ENCODE results near the gene LHFPL2.

Gene LHFPL2

DNA sequence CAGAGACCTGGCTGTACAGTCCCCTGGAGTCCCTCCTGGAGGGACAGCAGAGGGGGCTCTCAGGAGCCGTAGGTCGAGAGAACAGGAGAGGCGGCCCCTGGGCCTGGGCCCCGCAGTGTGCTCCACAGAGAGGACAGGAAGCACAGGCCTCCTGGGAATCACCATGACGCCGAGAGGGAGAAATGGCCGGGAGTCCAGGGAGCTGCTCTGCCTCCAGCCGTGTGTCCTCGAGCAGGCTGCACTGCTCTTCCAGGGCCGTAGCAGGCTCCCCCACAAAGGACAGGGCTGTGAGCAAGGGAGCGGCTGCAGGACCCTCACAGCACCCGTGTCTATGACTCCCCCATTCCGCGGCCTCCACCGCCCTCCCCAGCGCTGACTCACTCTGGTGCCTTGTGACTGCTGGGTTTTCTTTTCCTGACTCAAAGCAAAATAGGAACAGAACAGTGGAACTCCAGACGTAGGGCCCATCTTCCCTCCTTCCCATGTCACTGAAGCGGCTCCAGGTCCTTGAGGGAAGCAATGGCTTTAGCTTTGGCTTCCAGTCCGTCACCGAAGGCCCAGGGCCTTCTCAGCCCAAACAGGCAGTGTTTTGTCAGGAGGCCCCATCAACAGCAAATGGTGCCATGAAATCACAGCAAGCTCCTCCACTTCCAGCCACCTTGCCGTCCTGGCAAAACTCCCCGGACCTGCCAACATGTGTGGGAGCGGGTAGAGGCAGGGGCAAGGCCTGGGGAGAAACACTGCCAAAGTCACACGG is 114.2 kb downstream of the LHFPL2 start:
- H3K79me2 ChIP-seq (ENCODE audit: control insufficient read depth, low read length): no peaks in the 10 kb centered on the region
- H4K20me1 ChIP-seq (ENCODE audit: control insufficient read depth, insufficient read depth, low read depth, low read length): no peaks in the 10 kb centered on the region
- no peaks in the 10 kb centered on the region for H3K4me1 ChIP-seq (ENCODE audit: control insufficient read depth, low read length)
- H3K9me2 ChIP-seq (replicated peaks; ENCODE audit: control insufficient read depth, low read length): no peaks in the 10 kb centered on the region
- H3K4me2 ChIP-seq (ENCODE audit: low read length): no peak overlapping the region
- H3K9me3 ChIP-seq (ENCODE audit: control insufficient read depth, insufficient read depth, low read length): no peaks in the 10 kb centered on the region
- no peak overlapping the region for H3K27ac ChIP-seq (ENCODE audit: low read depth, low read length)
- no peak for TF ChIP-seq EZH2phosphoT487 (IDR thresholded peaks at IDR 0.05; ENCODE audit: borderline replicate concordance, low read length)
- TF ChIP-seq, protein P1, sequence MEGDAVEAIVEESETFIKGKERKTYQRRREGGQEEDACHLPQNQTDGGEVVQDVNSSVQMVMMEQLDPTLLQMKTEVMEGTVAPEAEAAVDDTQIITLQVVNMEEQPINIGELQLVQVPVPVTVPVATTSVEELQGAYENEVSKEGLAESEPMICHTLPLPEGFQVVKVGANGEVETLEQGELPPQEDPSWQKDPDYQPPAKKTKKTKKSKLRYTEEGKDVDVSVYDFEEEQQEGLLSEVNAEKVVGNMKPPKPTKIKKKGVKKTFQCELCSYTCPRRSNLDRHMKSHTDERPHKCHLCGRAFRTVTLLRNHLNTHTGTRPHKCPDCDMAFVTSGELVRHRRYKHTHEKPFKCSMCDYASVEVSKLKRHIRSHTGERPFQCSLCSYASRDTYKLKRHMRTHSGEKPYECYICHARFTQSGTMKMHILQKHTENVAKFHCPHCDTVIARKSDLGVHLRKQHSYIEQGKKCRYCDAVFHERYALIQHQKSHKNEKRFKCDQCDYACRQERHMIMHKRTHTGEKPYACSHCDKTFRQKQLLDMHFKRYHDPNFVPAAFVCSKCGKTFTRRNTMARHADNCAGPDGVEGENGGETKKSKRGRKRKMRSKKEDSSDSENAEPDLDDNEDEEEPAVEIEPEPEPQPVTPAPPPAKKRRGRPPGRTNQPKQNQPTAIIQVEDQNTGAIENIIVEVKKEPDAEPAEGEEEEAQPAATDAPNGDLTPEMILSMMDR (IDR thresholded peaks at IDR 0.05; ENCODE audit: low read depth, low read length, poor library complexity, severe bottlenecking): no peak
- no peaks in the 10 kb centered on the region for H3K36me3 ChIP-seq (ENCODE audit: control insufficient read depth, low read length)
- H3K4me3 ChIP-seq (ENCODE audit: low read length): no peak overlapping the region
- H3K27me3 ChIP-seq (ENCODE audit: control insufficient read depth, low read length): no peaks in the 10 kb centered on the region
- H3F3A ChIP-seq (ENCODE audit: control insufficient read depth, insufficient read depth): no peaks in the 10 kb centered on the region

DNA sequence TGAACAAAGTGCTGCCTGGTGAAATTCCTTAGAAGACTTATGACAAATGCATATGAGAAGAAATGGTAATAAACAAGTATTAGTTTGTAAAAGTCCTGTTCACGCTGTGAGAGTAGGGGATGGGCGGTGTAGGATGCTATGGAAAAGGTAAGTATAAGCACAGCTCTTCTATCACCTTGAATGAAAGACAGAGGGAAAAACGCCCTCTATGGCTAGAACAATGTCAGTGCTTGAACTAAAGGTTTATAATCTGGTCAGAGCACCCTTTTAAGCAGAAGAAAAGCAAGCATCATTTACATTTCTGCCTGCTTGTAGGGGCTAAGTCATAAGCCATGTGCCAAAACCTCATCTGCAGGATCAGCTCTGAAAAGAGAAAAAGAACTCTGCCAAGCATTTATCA is 115.2 kb downstream of the LHFPL2 start:
- H3K36me3 ChIP-seq (ENCODE audit: control insufficient read depth, low read length): no peaks in the 10 kb centered on the region
- H3K4me1 ChIP-seq (ENCODE audit: control insufficient read depth, low read length): no peaks in the 10 kb centered on the region
- no peaks in the 10 kb centered on the region for H3K9me3 ChIP-seq (ENCODE audit: control insufficient read depth, insufficient read depth, low read length)
- H3K27ac ChIP-seq (ENCODE audit: low read depth, low read length): no peak overlapping the region
- no peak for TF ChIP-seq EZH2phosphoT487 (IDR thresholded peaks at IDR 0.05; ENCODE audit: borderline replicate concordance, low read length)
- TF ChIP-seq, protein P1 (IDR thresholded peaks at IDR 0.05; ENCODE audit: low read depth, low read length, poor library complexity, severe bottlenecking): peak; percentile 67
- H3K79me2 ChIP-seq (ENCODE audit: control insufficient read depth, low read length): no peaks in the 10 kb centered on the region
- H3K4me2 ChIP-seq (ENCODE audit: low read length): no peak overlapping the region
- no peaks in the 10 kb centered on the region for H3F3A ChIP-seq (ENCODE audit: control insufficient read depth, insufficient read depth)
- no peaks in the 10 kb centered on the region for H4K20me1 ChIP-seq (ENCODE audit: control insufficient read depth, insufficient read depth, low read depth, low read length)
- H3K27me3 ChIP-seq (ENCODE audit: control insufficient read depth, low read length): no peaks in the 10 kb centered on the region
- no peak overlapping the region for H3K4me3 ChIP-seq (ENCODE audit: low read length)
- H3K9me2 ChIP-seq (replicated peaks; ENCODE audit: control insufficient read depth, low read length): no peaks in the 10 kb centered on the region

DNA sequence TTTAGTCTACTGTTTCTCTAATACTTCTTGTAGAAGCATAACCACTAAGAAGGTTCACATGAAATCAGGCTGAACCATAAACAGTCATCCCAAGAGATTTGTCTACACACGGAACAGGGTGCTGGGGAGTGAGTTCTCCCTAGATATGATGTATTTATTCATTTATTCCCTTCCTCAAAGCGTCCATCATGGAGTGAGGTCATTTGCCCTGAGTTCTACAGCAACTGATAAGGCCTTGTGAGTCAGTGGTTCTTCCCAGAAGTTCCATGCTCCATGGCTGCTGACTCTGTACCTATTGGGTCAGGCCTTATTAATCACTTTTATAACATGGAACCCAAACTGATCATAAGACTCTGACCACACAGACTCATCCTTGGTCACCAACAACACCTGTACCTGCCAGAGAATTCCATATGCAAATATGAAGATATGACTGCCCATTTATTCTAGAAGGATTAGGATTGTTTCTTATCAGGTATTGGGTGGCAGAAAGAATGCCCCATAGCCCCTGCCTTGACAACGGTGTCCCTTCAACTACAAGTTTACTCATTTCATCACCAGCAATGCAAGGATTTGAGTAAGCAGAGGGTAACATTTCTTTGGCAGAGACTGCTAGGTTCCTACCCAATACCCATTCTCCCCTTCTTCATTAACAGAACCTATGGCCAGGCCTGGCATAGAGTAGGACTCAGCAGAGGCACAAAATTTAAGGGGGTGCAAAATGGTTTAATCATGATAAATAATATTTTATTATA is 118.1 kb downstream of the LHFPL2 start:
- Histone ChIP-seq H3K9me3 (ENCODE audit: control insufficient read depth, insufficient read depth, low read length) (no peaks in the 10 kb centered on the region), H3K27ac (ENCODE audit: low read depth, low read length) (no peak overlapping the region), H3K36me3 (ENCODE audit: control insufficient read depth, low read length) (no peaks in the 10 kb centered on the region), H3K4me1 (ENCODE audit: control insufficient read depth, low read length) (no peaks in the 10 kb centered on the region), H4K20me1 (ENCODE audit: control insufficient read depth, insufficient read depth, low read depth, low read length) (no peaks in the 10 kb centered on the region), H3K9me2 (replicated peaks; ENCODE audit: control insufficient read depth, low read length) (no peaks in the 10 kb centered on the region), H3K79me2 (ENCODE audit: control insufficient read depth, low read length) (no peaks in the 10 kb centered on the region), H3K27me3 (ENCODE audit: control insufficient read depth, low read length) (peaks cover 11% of the 10 kb centered on the region), H3K4me2 (ENCODE audit: low read length) (no peak overlapping the region), H3K4me3 (ENCODE audit: low read length) (no peak overlapping the region), H3F3A (ENCODE audit: control insufficient read depth, insufficient read depth) (no peaks in the 10 kb centered on the region)
- no peak for TF ChIP-seq EZH2phosphoT487 (IDR thresholded peaks at IDR 0.05; ENCODE audit: borderline replicate concordance, low read length)
- TF ChIP-seq, protein P1 (IDR thresholded peaks at IDR 0.05; ENCODE audit: low read depth, low read length, poor library complexity, severe bottlenecking): no peak
